ENCODE data around the gene C6orf62.
A peak's percentile ranks its signal among the peaks of the same experiment; 100 is the strongest.
"Not testable (repeated sequence)": the region's sequence is repeated elsewhere in the genome, so short reads cannot be mapped to it uniquely, and the experiment has no call there.

Gene C6orf62

DNA sequence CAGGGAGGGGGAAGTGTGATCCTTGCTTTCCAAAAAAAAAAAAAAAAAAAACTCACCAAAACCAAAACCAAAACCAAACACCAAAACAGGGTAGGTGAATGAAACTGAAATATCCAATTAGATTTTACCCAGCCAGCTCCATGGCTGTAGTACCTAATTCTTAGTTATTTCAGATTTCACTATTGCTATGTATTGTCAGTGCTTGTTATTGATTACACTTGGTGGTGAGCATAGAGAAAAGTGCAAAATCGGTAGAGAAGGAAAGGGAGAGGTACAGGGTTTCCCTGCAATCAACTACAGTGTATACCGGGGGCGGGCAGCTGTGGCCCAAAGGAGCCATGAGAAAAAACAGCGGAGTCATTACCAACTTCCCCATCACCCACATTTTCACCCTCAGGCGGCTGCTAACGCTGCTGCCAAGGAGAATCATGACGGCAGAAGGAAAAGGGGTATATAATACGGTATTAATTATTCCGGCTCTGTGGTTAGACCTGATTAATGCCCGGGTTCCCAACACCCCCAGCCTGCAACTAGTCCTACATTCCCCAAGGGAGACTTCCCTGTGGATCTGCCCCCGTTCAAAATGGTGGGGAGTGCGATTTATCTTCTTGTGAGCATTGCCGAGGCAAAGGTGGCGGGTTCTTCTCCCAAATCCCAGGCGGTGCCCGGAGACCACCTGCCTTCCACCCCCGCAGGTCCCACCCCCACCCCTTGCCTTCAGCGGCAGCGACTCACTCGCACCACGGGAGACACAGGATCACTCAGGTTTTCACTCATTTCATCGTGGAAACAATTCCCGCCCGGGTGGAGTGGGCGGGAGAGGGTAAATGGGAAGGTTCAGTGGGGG, at the start of gene C6orf62:
Gene C6orf62, minus strand, starts transcription at position 30 of the 847 bp plus-strand sequence. CDS start 486 bp downstream, outside the sequence.
- DNase-seq (ENCODE audit: low read depth) = peak; percentile 41

GRCh38 chr6:24768361-24768760, 49.4 kb upstream of the C6orf62 start:
- DNase-seq (ENCODE audit: low read depth) = peak; percentile 31

GRCh38 chr6:24766680-24767462, 47.9 kb upstream of the C6orf62 start:
- DNase-seq (ENCODE audit: low read depth) = peak; percentile 44

DNA sequence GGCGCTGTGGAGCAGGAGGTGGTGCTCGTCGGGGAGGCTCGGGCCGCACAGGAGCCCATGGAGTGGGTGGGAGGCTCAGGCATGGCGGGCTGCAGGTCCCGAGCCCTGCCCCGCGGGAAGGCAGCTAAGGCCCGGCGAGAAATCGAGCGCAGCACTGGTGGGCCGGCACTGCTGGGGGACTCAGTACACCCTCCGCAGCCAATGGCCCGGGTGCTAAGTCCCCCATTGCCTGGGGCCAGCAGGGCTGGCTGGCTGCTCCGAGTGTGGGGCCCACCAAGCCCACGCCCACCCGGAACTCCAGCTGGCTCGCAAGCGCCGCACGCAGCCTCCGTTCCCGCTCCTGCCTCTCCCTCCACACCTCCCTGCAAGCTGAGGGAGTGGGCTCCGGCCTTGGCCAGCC, 47.0 kb upstream of the C6orf62 start:
- not testable (repeated sequence) for DNase-seq (ENCODE audit: low read depth)

DNA sequence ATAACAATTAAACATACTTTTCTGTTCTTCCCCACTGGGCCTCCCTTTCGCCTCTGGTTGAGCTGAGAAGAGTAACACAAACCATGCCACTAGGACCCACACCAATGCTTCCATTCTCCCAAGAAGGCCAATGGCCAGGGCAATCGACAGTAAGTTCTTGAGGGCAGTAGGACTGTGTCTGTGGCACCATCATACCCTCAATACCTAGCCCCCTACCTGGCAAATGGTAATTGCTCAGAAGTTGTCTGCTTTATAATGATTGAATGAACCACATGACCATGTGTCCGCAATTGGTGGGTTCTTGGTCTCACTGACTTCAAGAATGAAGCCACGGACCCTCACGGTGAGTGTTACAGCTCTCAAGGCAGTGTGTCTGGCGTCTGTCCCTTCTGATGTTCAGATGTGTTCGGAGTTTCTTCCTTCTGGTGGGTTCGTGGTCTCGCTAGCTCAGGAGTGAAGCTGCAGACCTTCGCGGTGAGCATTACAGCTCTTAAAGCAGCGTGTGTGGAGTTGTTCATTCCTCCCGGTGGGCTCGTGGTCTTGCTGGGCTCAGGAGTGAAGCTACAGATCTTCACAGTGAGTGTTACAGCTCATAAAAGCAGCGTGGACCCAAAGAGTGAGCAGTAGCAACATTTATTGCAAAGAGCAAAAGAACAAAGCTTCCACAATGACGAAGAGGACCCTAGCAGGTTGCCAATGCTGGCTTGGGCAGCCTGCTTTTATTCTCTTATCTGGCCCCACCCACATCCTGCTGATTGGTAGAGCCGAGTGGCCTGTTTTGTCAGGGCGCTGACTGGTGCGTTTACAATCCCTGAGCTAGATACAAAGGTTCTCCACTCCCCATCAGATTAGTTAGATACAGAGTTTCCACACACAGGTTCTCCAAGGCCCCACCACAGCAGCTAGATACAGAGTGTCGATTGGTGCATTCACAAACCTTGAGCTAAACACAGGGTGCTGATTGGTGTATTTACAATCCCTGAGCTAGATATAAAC, 46.2 kb upstream of the C6orf62 start:
- not testable (repeated sequence) for DNase-seq (ENCODE audit: low read depth)

DNA sequence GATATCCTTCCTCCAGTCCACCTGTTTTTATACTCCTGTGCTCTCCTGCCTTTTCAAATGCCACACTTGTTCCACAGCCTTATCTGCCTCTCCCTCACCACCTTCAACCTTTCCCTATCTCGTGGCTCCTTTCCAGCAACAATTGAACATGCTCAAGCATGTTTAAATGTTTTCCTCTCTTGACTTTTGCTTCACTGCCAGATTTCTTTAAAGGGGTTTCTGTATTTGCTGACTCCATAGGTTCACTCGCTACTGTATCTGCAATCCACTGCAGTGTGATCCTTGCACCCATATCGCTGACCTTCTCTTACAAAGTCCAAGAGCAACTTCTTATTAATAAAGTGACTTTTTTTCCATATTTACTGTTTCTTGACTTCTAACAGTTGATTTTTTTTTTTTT, 44.6 kb upstream of the C6orf62 start:
- no peak for DNase-seq (ENCODE audit: low read depth)

GRCh38 chr6:24761851-24762250, 42.9 kb upstream of the C6orf62 start:
- DNase-seq (ENCODE audit: low read depth) = no peak

DNA sequence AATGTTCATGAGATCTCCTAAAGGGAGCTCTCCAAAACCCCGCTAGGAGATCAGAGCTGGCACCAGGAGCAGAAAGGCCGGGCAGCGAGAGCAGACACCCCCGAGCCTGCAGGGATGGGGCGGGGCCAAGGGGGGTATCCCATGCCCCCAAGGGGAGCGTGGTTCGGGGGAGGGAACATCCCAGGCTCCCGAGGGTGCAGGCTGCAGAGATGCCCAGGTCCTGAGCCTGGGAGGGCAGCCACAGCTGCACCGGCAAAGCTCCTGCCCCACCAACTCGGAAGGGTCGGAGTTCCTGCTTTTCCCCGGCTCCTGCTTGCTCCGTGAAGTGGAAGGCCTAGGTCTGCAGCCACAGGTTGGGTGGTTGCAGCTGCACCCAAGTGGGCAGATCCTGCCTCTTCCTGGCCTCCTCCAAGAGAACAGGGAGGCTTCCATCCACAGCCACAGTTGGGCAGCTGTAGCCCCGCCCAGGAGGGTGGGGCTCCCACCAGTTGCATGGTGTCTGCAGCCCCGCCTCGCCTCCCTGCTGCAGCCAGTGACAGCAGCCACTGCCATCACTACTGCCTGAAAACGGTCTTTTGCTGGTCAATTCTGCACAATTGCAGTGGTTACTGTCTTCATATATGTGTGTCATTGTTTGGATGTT, 42.4 kb upstream of the C6orf62 start:
- no peak for DNase-seq (ENCODE audit: low read depth)

DNA sequence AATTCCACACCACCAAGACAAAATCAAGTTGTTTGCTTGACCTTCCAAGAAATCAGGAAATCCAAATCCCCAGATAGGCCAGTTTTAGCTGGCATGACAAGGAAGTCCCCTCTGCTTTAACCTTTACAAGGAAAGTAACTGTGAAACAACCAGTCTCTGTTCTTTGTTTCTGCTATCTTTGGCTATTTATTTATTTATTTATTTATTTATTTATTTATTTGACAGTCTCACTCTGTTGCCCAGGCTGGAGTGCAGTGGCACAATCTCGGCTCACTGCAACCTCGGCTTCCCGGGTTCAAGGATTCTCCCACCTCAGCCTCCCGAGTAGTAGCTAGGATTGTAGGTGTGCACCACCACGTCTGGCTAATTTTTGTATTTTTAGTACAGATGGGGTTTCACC, 41.3 kb upstream of the C6orf62 start:
- DNase-seq (ENCODE audit: low read depth) = no peak

DNA sequence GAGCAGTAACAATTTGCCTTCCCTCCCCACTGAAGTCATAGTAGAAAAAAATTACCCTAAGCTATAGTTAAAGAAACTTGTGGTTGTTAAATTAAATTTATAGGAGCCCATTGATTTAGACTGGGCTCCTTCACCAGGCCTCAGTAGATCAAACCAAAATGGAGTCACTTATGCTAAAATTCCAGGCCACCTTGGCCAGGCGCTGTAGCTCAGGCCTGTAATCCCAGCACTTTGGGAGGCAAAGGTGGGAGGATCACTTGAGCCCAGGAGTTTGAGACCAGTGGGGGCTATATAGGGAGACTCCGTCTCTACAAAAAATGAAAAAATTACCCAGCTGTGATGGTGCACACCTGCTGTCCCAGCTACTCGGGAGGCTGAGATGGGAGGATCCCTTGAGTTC, 40.8 kb upstream of the C6orf62 start:
- DNase-seq (ENCODE audit: low read depth) = no peak

DNA sequence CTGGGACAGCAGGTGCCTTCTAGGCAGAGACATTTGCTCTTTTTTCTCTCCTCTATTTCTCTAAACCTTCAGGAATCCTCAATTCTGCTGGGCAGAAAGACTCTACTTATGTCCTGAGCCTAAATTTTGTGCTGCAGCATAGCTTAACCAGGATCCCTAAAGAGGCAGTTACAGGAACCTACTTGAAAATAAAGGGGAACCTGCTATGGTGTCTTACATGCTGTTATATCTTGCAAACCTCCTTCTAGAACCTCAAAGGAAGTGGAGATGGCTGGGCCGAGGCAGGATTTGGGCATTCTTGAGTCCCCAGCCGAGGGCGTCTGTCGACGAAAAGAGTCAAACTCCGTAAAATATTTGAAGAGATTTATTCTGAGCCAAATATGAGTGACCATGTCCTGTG, 38.7 kb upstream of the C6orf62 start:
- no peak for DNase-seq (ENCODE audit: low read depth)

- peak; percentile 32 for DNase-seq (ENCODE audit: low read depth)
Observed at GRCh38 chr6:24755279-24755678, 36.3 kb upstream of the C6orf62 start.

DNA sequence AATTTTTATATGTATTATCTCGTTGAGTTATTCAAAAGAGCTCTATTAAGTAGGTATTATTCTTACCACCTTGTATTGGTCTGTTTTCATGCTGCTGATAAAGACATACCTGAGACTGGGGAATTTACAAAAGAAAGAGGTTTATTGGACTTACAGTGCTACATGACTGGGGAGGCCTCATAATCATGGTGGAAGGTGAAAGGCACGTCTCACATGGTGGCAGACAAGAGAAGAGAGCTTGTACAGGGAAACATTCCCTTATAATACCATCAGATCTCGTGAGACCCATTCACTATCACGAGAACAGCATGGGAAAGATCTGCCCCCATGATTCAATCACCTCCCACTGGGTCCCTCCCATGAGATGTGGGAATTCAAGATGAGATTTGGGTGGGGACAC, 35.4 kb upstream of the C6orf62 start:
- not testable (repeated sequence) for DNase-seq (ENCODE audit: low read depth)

DNA sequence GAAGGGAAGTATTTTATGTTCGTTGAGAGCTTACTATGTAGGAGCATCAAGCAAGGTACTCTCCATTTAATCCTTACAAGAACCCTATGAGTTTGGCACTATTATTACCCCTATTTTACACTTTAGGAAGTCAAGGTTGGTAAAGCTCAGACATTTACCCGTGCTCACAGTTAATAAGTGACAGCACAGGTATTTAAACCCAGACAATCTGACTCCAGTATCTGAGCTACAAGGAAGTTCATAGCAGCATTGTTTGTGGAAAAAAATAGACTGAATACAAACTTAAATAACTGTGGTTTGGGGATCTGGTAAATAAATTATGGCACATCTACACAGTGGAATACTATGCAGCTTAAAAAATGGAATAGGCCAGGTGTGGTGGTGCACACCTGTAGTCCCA, 34.6 kb upstream of the C6orf62 start:
- no peak for DNase-seq (ENCODE audit: low read depth)

DNA sequence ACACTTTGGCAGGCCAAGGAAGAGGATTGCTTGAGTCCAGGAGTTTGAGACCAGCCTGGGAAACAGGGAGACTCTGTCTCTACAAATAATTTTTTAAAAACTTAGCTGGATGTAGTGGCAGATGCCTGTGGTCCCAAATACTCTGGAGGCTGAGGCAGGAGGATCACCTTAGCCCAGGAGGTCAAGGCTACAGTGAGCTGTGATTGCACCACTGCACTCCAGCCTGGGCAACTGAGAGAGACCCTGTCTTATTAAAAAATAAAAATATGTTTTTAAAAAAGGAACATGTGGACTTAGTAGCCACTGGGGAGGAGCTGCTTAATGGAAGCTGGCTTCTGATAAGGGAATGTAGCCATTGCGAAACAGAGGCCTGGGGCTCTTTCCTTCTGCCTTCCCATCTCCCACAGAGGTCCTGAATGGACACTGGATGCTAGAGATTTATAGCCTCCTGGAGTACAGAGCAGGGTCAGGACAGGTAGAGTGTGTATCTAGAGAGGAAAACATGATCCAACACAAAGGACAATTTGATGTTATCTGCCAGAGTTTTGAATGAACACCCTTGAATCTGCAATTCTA, 34.1 kb upstream of the C6orf62 start:
- no peak for DNase-seq (ENCODE audit: low read depth)

- DNase-seq (ENCODE audit: low read depth) = no peak
Observed at GRCh38 chr6:24752503-24752902, 33.5 kb upstream of the C6orf62 start.

GRCh38 chr6:24750878-24751277, 31.9 kb upstream of the C6orf62 start:
- not testable (repeated sequence) for DNase-seq (ENCODE audit: low read depth)

DNA sequence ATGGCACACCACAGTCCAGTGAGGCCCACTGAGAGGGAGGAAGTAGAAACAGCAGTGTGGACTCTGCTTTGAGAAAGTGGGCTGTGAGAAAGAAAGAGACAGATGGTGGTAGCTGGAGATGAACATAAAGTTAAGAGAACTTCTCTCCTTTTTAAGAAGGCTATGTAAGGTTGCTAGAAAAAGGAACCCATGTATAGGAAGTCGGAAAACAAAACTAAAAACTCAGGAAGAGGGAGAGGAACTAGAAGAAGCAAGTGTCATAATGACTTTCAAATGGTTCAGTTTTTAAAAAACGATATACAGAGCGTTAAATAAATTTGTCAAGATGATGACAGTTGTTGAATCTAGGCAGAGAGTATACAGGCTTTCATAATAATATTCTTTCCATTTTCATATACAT, 30.3 kb upstream of the C6orf62 start:
- no peak for DNase-seq (ENCODE audit: low read depth)

DNA sequence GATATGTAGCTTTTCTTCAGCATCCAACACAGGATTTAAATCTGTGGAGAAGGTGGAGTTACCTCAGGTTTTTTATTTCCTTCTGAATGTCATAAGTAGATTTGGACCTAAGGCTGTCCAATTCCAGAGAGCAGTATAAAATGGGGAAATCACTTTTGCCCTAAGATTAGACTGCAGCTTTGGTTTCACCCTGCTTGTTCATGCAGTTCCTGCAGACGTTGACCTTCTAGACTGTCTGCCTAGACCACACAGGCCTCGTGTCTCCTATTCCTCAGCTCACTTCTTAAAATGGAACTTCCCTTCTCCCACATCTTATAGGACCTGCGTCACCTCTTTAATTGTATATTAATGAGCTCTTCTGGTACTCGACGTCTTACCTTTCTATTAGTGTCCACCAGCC, 26.0 kb upstream of the C6orf62 start:
- DNase-seq (ENCODE audit: low read depth) = no peak

- no peak for DNase-seq (ENCODE audit: low read depth)
Observed at GRCh38 chr6:24743944-24744335, 25.0 kb upstream of the C6orf62 start.

Data from iris pigment epithelial cell (primary cell).